ENCODE results near the gene FNBP1L.
"Not testable (repeated sequence)": the region's sequence is repeated elsewhere in the genome, so short reads cannot be mapped to it uniquely, and the experiment has no call there.

The FNBP1L gene

DNA sequence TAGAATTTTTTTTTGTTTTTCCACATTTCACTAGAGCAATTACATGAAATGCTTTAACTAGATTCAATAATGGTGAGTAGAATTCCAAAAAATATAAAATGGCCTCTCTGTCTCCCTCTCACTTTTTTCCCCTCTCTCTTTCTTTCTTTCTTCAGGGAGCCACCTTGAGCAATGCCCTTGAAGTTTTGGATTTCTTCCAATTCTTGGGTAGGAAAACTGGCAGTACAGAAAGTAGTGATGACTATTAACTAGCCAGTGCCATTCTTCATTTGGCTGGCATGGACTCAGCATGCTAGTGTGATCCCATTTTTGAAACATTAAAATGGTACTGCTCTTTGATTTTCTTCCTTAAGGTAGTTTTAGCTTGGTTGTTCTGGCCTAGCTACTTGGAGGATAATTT, 4.5 kb upstream of the FNBP1L start:
- DNase-seq (ENCODE audit: low read depth in 2 of 2), result no peak

DNA sequence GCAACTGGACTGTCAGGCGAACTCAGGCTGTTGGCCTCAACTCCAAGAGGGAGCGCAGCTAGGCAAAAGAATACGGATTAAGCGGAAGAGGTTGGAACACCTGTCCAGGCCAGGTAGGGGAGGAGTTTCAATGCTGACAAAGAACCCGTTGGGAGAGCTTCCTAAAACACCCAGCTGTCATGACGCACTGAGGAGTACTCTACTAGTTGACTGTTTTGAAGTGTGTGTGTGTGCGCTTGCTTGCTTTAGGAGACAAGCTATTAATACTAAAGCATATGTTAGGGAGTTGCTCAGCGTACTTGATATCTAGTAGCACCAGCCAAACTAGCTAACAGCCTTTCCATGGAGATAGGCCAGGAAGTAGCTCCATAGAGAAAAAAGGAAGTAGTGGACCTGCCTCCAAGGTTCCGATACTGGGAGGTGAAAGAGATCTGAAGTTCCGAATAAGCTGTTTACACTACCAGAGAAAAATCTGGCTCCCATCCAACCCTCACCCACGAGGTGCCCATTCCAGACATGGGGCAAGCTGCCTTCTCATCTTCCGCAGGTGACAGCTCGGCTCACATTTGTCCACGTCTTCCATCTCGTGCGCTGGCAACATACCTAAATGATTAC, 974 bp upstream of the FNBP1L start:
- DNase-seq (ENCODE audit: low read depth in 2 of 2), result no peak

DNA sequence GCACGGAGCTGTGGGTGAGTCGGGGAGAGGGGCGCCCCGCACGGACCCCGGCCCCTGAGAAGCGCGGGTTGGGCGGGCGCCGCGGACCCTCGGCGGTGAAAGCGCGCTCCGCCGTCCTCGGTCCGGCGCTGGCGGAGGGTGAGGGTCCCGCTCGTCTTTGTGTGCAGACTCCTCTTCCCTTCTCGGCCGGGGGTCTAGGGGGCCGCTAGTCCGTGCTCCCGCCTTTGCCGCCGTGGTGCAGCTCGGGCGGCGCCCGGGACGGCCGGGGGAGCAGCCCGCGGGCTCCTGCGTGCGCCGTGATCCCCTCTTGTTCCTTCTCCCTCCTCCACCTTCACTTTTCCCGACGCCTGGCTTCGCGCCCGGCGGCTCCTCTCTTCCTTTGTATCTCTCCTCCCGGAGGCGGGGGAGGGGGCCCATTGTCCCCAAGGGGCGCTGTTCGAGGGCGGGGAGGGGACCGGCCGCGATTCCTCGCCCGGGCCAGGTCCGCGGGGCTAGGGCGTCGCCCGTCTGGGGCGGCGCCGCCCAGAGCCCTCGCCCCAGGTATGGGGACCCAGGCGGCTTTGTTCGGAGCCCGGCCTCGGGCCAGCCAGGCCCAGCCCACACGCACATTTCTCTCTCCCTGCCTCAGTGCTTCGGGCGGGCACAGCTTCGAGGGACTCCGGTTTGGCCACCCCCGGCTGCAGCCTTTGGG, 519 bp downstream of the FNBP1L start:
- DNase-seq (ENCODE audit: low read depth in 2 of 2), result no peak

DNA sequence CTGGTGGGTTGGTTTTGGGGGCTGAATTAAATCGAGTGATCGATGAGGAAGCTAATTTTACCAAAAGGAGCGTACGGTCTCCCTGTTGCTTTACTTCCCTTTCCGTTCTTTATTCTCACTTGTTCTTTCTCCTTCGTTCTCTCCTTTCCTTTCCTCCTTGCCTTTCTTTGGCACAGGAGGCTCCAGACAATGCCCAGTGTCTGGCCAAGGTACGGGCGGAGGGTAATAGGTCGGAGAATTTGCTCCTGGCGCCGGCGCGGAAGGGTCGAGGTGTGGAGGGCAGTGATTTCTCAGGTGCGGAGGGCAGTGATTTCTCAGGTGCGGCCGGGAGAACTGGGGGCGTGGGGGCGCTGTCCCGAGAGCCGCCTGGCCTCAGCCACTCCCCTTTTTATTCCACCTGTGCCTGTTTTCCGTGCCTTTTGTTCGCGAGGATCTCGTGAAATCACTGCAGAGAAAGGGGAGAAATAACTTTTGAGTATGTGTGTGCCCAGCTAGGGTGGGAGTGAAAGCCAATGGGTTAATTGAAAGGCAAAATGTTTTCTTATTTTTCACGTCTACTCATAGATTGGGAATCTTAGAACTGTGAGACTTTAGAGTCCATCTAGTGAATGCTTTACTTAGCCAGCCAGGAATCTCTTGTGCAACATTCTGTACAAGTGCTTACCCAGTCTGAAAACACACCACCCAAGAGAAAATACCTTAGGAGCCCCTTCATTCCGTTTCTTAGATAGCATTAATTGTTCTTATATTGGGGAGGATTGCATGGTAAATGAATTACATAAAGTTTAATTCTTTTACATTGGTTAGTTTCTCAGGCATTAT, 1.3 kb downstream of the FNBP1L start:
- no peak for DNase-seq (ENCODE audit: low read depth in 2 of 2)

DNA sequence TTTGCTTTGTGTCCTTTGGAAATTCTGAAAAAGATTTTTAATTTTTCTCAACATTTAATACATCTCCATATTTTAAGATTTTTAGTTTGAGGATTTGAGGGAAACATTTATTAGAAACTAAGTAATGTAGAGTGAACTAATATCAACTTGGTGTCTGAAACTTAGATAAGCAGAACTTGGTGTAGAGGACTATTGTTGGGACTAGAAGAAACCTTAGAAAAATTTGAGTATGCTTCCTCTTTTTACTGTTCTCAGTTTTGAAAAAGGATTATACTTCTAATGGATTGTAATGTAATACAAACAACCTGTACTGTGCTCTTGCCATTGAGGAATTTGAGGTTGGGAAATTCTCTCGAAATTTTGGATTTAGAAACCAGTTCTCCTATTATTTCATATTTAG, 2.4 kb downstream of the FNBP1L start:
- no peak for DNase-seq (ENCODE audit: low read depth in 2 of 2)

DNA sequence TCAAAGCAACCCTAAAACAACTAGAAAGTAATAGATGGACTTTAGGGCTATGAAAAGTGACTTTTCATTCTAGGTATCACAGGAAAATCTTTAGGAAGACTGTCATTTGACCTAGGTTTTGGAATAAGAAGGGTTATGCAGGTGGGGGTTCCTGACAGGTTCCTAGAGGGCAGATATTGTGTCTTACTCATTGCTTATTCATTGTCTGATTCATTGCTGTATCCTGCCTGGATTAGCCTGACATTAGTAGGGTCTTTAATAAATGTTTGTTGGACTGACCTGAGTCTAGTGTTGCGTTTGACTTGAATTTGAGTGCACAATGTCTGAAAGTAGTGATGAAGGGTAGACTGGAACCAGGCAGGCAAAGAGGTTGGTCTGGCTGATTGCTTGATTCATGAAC, 6.0 kb downstream of the FNBP1L start:
- DNase-seq (ENCODE audit: low read depth in 2 of 2), result no peak

DNA sequence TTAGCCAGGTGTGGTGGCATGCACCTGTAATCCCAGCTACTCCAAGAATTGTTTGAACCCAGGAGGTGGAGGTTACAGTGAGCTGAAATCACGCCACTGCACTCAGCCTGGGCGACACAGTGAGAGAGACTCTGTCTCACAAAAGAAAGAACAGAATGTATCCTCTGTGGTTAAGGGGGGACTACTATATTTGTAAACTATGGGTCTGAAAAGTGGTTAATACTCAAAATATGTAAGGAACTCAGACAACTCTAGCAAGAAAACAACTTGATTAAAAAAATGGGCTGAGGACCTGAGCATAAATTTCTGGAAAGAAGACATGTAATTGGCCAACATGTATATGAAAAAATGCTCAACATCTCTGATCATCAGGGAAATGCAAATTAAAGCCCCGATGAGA, 11.2 kb downstream of the FNBP1L start:
- no peak for DNase-seq (ENCODE audit: low read depth in 2 of 2)

DNA sequence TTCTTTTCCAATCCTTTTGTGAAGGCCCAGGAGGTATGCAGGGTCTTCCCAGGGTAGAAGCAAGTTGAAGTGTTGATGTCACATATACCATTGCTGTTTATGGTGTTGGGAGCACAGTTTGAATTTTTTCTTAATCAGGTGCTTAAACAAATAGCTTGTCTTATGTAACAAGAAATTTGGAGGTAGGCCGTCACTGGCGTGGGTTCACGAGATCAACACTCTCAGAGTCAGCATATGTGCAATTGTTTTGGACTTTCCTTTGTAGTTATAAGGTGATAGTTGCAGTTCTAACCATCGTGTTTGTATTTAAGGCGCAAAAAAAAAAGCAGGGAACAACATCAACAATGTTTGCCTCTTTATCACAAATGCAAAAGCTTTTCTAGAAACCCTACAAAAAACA, 13.3 kb downstream of the FNBP1L start:
- no peak for DNase-seq (ENCODE audit: low read depth in 2 of 2)

DNA sequence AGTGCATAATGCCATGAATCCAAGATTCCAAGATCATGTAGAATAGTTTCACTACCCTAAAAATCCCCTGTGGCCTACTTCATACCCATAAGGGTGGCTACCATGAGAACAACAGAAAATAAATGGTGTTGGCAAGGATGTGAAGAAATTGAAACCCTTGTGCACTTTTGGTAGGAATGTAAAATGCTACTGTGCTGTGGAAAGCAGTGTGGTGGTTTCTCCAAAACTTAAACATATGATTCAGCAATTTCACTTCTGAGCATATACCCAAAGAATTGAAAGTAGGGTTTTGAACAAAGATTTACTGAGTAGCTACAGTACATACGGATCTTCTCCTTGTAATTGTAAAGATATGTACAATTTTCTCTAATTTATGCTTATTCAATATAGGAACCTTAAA, 16.0 kb downstream of the FNBP1L start:
- DNase-seq (ENCODE audit: low read depth in 2 of 2), result no peak

DNA sequence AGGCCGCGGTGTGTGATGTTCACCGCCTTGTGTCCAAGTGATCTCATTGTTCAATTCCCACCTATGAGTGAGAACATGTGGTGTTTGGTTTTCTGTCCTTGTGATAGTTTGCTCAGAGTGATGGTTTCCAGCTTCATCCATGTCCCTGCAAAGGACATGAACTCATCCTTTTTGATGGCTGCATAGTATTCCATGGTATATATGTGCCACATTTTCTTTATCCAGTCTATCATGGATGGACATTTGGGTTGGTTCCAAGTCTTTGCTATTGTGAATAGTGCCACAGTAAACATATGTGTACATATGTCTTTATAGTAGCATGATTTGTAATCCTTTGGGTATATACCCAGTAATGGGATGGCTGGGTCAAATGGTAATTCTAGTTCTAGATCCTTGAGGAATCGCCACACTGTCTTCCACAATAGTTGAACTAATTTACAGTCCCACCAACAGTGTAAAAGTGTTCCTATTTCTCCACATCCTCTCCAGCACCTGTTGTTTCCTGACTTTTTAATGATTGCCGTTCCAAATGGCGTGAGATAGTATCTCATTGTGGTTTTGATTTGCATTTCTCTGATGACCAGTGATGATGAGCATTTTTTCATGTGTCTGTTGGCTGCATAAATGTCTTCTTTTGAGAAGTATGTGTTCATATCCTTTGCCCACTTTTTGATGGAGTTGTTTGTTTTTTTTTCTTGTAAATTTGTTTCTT, 17.6 kb downstream of the FNBP1L start:
- DNase-seq (ENCODE audit: low read depth in 2 of 2), result not testable (repeated sequence)

DNA sequence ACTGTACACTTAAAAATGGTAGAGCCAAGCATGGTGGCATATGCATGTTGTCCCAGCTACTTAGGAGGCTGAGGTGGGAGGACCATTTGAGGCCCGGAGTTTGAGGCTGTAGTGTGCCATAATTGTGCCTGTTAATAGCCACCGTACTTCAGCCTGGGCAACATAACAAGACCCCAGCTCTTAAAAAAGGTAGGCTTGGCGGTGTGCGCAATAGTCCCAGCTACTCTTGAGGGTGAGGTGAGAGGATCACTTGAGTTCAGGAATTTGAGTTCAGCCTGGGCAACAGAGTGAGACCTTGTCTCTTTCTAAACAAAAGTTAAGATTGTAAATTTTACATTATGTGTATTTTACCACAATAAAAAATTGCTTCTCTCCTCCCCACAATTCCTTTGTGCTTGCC, 19.7 kb downstream of the FNBP1L start:
- DNase-seq (ENCODE audit: low read depth in 2 of 2), result no peak

DNA sequence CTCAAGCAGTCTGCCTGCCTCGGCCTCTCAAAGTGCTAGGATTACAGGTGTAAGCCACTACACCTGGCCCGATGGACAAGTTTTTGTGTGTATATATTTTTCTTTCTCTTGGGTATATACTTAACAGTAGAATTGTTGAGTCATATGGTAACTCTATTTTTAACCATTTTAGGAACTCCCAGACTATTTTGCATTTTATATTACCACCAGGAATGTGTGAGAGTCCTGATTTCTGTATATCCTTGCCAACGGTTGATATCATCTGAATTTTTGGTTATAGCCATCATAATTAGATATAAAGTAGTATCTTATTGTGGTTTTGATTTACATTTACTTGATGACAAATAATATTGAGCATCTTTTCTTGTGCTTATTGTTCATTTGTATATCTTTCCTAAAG, 20.7 kb downstream of the FNBP1L start:
- DNase-seq (ENCODE audit: low read depth in 2 of 2), result no peak

DNA sequence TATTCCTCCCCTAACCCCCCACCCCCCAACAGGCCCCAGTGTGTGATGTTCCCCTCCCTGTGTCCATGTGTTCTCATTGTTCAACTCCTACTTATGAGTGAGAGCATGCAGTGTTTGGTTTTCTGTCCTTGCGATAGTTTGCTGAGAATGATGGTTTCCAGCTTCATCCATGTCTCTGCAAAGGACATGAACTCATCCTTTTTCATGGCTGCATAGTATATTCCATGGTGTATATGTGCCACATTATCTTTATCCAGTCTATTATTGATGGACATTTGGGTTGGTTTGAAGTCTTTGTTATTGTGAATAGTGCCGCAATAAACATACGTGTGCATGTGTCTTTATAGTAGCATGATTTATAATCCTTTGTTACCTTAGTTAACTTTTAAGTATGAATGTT, 21.3 kb downstream of the FNBP1L start:
- DNase-seq (ENCODE audit: low read depth in 2 of 2), result not testable (repeated sequence)

- DNase-seq (ENCODE audit: low read depth in 2 of 2), result no peak
Observed at GRCh38 chr1:93471284-93471683, 23.4 kb downstream of the FNBP1L start.

DNA sequence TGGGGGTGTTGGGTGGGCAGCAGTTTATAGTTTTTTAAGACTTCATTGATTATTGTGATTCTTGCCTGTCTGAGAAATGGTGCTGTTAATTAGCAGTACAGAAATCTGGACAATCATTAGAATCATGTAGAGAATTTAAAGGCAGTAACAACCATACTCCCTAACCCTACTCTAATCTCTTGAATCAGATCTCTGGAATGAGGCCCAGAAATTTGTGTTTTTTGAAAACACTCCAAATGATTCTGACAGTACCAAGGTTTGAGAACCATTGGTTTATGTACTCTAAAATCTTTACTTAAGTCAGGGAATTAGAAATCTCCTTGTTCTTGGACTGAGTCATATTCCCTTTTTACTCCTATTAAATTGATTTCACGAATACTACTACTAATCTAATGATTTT, 24.0 kb downstream of the FNBP1L start:
- DNase-seq (ENCODE audit: low read depth in 2 of 2), result no peak

DNA sequence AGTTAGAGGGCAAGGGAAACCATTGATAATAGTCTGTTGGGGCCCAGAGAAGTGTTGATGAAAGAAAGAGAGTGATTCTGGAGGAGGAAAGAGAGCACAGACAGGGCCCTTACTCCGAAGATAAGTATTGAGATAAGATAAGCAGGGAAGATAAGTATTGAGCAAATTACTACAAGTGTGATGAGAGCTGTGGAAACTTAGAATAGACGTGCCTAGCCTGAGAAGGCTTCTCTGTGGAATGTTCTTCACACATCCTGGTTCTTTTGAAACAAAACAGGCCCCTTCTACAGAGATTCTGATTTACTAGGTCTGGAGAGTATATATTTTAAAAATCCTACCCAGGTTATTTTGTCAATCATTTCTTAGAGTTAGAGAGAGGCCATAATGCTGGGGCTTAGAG, 26.4 kb downstream of the FNBP1L start:
- no peak for DNase-seq (ENCODE audit: low read depth in 2 of 2)

GRCh38 chr1:93475681-93476080, 27.8 kb downstream of the FNBP1L start:
- DNase-seq (ENCODE audit: low read depth in 2 of 2), result no peak

DNA sequence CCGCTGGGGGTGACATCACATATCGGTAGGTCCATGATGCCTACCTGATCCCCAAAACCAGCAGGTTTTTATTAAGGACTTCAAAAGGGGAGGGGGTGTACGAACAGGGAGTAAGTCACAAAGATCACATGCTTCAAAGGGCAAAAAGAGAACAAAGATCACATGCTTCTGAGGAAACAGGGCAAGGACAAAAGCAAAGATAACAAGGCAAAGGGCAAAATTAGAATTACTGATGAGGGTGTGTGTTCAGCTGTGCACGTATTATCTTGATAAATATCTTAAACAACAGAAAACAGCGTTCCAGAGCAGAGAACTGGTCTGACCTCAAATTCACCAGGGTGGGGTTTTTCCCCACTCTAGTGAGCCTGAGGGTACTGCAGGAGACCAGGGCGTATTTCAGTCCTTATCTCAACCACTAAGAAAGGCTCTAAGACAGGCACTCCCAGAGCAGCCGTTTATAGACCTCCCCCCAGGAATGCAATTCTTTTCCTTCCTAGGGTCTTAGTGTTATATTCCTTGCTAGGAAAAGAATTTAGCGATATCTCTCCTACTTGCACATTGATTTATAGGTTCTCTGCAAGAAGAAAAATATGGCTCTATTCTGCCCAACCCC, 31.3 kb downstream of the FNBP1L start:
- not testable (repeated sequence) for DNase-seq (ENCODE audit: low read depth in 2 of 2)

GRCh38 chr1:93481899-93482298, 34.0 kb downstream of the FNBP1L start:
- not testable (repeated sequence) for DNase-seq (ENCODE audit: low read depth in 2 of 2)

DNA sequence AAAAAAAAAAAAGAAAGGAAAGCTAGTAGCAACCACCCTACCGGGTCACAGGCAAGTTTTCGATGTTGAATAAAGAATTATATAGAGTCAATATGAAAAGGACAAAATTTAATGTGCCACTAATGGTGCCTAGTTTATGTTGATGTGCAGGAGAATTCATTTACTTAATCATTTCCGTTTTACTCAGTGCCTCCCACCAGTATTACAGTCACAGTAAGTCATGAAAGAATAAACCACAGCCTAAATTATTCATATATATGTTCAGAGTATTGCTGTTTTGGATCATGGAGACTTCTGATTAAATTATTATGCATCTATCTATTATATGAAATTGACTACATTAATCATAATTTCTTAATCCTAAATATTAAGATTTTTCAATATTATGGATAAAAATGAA, 35.3 kb downstream of the FNBP1L start:
- DNase-seq (ENCODE audit: low read depth in 2 of 2), result no peak

DNA sequence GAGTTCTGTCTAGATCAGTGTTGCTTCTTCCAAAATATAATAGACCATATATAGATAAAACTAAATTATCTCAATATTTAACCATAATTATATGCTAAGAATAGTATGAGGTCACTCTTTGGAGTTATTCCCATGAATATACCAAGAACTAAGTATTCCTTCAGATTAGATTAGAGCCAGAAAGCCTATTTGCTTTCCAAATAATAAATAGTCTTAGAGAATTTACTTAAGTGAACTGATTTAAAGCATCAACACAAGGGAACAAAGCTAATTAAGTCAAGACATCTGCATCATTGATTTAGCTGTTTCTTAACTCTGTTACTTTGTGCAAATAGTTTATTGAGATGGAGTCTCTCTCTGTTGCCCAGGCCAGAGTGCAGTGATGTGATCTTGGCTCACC, 35.7 kb downstream of the FNBP1L start:
- no peak for DNase-seq (ENCODE audit: low read depth in 2 of 2)

DNA sequence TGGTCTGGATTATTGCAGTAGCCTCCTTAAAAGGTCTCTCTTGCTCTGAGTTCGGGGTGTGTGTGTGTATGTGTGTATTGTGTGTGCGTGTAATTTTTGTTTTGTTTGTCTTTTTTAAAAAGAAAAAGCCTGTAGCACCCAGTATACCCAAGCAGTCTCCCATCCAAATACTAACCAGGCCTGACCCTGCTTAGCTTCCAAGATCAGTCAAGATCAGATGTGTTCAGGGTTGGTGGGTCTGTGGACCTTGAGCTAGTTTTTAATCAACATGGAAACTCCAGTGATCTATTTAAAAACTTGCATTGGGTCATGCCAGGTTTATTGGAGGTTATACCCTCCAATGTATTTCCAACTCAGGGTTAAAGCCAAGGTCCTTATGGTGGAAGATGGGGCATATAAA, 40.3 kb downstream of the FNBP1L start:
- no peak for DNase-seq (ENCODE audit: low read depth in 2 of 2)
